RWPE1 (cell line): Measurements from ENCODE around the gene RPL10A.

Experiments used
- CTCF ChIA-PET: fragments of 350-600 bp; sonication (Branson Sonifier 250); formaldehyde crosslinking; extraction: SDS; loops from one replicate; lab custom pipeline; 2021; lab: Yijun Ruan, JAX
- POLR2A ChIA-PET: fragments of 400-600 bp; formaldehyde crosslinking; extraction: SDS; loops from one replicate; lab custom pipeline; 2020; ENCODE audit warnings: antibody characterized with exemption; ENCODE audit not compliant: low non-redundant PET; lab: Yijun Ruan, JAX
- DNase-seq: peaks from one replicate; pipeline ENCODE4 v3.0.0; 2012; ENCODE audit warnings: low spot score
- H3K27ac ChIP-seq: fragments of 450-650 bp; 2 replicates; pipeline ENCODE4 v1.5.1; 2017
- CTCF ChIP-seq: fragments of 450-650 bp; conservative IDR thresholded peaks from 2 replicates; pipeline ENCODE4 v1.5.1; 2017; ENCODE audit warnings: low read depth, mild to moderate bottlenecking

RPL10A gene

GRCh38 chr6:35508027-35508426 is 39.8 kb downstream of the RPL10A start:
- ChIA-PET CTCF (no interaction called here), POLR2A (no interaction called here)
- TF ChIP-seq CTCF = no peak
- H3K27ac ChIP-seq = no peak overlapping the region
- DNase-seq = no peak

- POLR2A ChIA-PET = no interaction called here
- CTCF ChIA-PET = interaction anchor here (0.6 kb wide), 1 partner anchor 62 kb away, joined by 3 read pairs; no protein-coding TSS in a partner anchor
- TF ChIP-seq CTCF = no peak
- no peak overlapping the region for H3K27ac ChIP-seq
- DNase-seq = no peak
Measured at GRCh38 chr6:35508542-35508941, 40.3 kb downstream of the RPL10A start.

GRCh38 chr6:35510916-35511561 is 42.8 kb downstream of the RPL10A start:
- CTCF ChIA-PET = no interaction called here

DNA sequence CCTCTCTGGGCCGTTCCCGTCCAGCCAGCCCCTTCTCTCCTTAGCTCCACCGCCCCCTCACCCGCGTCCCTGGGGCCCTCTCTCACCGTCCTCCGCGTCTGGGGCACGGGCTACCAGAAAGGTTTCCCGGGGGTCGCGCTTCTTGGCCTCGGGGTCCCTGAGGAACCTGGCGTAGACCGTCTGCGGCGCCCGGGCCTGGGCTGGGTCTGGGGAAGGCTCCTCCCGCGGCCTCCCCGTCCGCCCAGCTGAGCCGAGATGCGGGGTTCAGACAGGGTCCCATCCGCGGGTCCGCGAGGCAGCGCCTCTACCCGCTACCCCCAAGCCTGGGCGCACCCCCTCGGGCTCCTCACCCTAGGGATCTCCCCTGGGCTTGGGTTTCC is 43.4 kb downstream of the RPL10A start:
- no peak overlapping the region for H3K27ac ChIP-seq
- POLR2A ChIA-PET = no interaction called here
- CTCF ChIA-PET = no interaction called here
- DNase-seq = no peak
- TF ChIP-seq CTCF = no peak

More at GRCh38 chr6:35510916-35511561, 42.8 kb downstream of the RPL10A start:
- DNase-seq = no peak
- POLR2A ChIA-PET = no interaction called here
- H3K27ac ChIP-seq = no peak overlapping the region
- no peak for TF ChIP-seq CTCF

- no peak for DNase-seq
- ChIA-PET CTCF (no interaction called here), POLR2A (no interaction called here)
- no peak overlapping the region for H3K27ac ChIP-seq
- no peak for TF ChIP-seq CTCF
Measured at GRCh38 chr6:35512006-35512405, 43.8 kb downstream of the RPL10A start.

DNA sequence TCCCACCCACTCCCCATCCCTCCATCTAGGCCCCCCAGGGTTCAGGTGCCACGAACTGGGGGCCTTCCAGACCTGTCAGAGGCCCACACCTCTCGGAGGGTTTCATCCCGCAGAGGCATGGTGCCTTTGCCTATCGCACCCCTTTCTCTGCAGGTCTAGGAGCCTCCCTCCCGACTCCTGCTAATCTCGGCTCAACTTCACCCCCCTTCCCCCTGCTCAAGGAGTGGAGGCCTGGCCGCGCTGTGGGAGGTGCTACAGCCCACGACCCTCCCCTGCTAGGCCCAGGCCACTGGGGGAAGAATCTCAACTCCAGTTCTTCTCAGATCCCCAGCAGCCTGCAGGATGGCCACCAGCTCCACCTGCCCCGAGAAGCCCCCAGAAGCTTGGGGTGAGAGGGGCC is 44.5 kb downstream of the RPL10A start, which contains the start of gene TULP1:
Gene TULP1, minus strand, starts transcription at position 157 of the 400 bp plus-strand sequence. Its CDS starts 38 bp downstream, at position 119.
- CTCF ChIA-PET = no interaction called here
- H3K27ac ChIP-seq = no peak within 1 kb of the TSS
- POLR2A ChIA-PET = no interaction called here
- TF ChIP-seq CTCF = no peak
- no peak for DNase-seq
